HL-60/S4 (cell line): ENCODE results near the gene MEF2C.
"Not testable (repeated sequence)": the region's sequence is repeated elsewhere in the genome, so short reads cannot be mapped to it uniquely, and the experiment has no call there.

Experiments
- in situ Hi-C: fragments of 300-500 bp; cut with MboI; formaldehyde crosslinking; loops from 2 replicates; pipeline ENCODE4 v1.14.3; 2022; ENCODE audit warnings: low sequenced_read_pairs

Gene MEF2C

GRCh38 chr5:88883059-88883835, at the start of gene MEF2C:
Gene MEF2C, minus strand, starts transcription at chr5:88883184. Its CDS starts 59,396 bp downstream, at chr5:88823788.
- in situ Hi-C loops: no loop called here

GRCh38 chr5:88932541-88932940, 49.6 kb upstream of the MEF2C start:
- in situ Hi-C loops: no loop called here

GRCh38 chr5:88930335-88930734, 47.4 kb upstream of the MEF2C start:
- in situ Hi-C loops: no loop called here

GRCh38 chr5:88929385-88929784, 46.4 kb upstream of the MEF2C start:
- in situ Hi-C loops: no loop called here

- in situ Hi-C loops: no loop called here
Observed at GRCh38 chr5:88926774-88927173, 43.8 kb upstream of the MEF2C start.

- in situ Hi-C loops: no loop called here
Observed at GRCh38 chr5:88925692-88926490, 42.9 kb upstream of the MEF2C start.

- in situ Hi-C loops: no loop called here
Observed at GRCh38 chr5:88924330-88924657, 41.3 kb upstream of the MEF2C start.

GRCh38 chr5:88923623-88924329, 40.8 kb upstream of the MEF2C start:
- in situ Hi-C loops: no loop called here

- in situ Hi-C loops: not testable (repeated sequence)
Observed at GRCh38 chr5:88912743-88913142, 29.8 kb upstream of the MEF2C start.

GRCh38 chr5:88911059-88911572, 28.1 kb upstream of the MEF2C start:
- in situ Hi-C loops: not testable (repeated sequence)

- in situ Hi-C loops: not testable (repeated sequence)
Observed at GRCh38 chr5:88904478-88904877, 21.5 kb upstream of the MEF2C start.

- in situ Hi-C loops: not testable (repeated sequence)
Observed at GRCh38 chr5:88903966-88904365, 21.0 kb upstream of the MEF2C start.

- in situ Hi-C loops: not testable (repeated sequence)
Observed at GRCh38 chr5:88901077-88901476, 18.1 kb upstream of the MEF2C start.

GRCh38 chr5:88899096-88899737, 16.2 kb upstream of the MEF2C start:
- in situ Hi-C loops: no loop called here

- in situ Hi-C loops: no loop called here
Observed at GRCh38 chr5:88897748-88898147, 14.8 kb upstream of the MEF2C start.

- in situ Hi-C loops: no loop called here
Observed at GRCh38 chr5:88895681-88896501, 12.9 kb upstream of the MEF2C start.

- in situ Hi-C loops: no loop called here
Observed at GRCh38 chr5:88892669-88893068, 9.7 kb upstream of the MEF2C start.

- in situ Hi-C loops: no loop called here
Observed at GRCh38 chr5:88890070-88890781, 7.2 kb upstream of the MEF2C start.
